SK-N-SH (cell line): Measurements from ENCODE around the gene TADA2A.
A peak's percentile ranks its signal among the peaks of the same experiment; 100 is the strongest.

ENCODE experiments used
- EZH2phosphoT487 ChIP-seq: fragments of 200-600 bp; sonication (generic); IDR thresholded peaks from 2 replicates; pipeline ENCODE4 v1.6.1; 2017; ENCODE audit warnings: low read depth, mixed run types, mild to moderate bottlenecking, antibody characterized with exemption, moderate library complexity, borderline replicate concordance
- GABPA ChIP-seq: IDR thresholded peaks from 2 replicates; pipeline ENCODE4 v1.4.0; 2012; ENCODE audit warnings: low read depth, mild to moderate bottlenecking
- POLR2AphosphoS5 ChIP-seq: IDR thresholded peaks from 2 replicates; pipeline ENCODE4 v1.6.1; 2012; ENCODE audit warnings: low read depth, low read length
- RCOR1 ChIP-seq: fragments of 150-350 bp; IDR thresholded peaks from 2 replicates; pipeline ENCODE4 v1.6.1; 2017; ENCODE audit warnings: antibody characterized with exemption, low read length
- RFX5 ChIP-seq: IDR thresholded peaks from 2 replicates; pipeline ENCODE4 v1.6.1; 2012; ENCODE audit warnings: mild to moderate bottlenecking, improper control_type of control experiment, low read length
- SIN3A ChIP-seq: IDR thresholded peaks from 2 replicates; pipeline ENCODE4 v1.6.1; 2012; ENCODE audit warnings: low read depth, mild to moderate bottlenecking, low read length, moderate library complexity, borderline replicate concordance
- SMC3 ChIP-seq: IDR thresholded peaks from 2 replicates; pipeline ENCODE4 v1.6.1; 2012; ENCODE audit warnings: low read depth, low read length, improper control_type of control experiment
- TCF12 ChIP-seq: IDR thresholded peaks from 2 replicates; pipeline ENCODE4 v1.4.0; 2012
- TF ChIP-seq, protein P1 (sequence below): IDR thresholded peaks from 2 replicates; pipeline ENCODE4 v1.6.1; 2012; ENCODE audit warnings: mild to moderate bottlenecking, low read depth, low read length, moderate library complexity
- TF ChIP-seq, protein P2 (sequence below): fragments of 200-600 bp; sonication (generic); IDR thresholded peaks from 2 replicates; pipeline ENCODE4 v1.6.1; 2017; ENCODE audit warnings: antibody characterized with exemption, mild to moderate bottlenecking, moderate library complexity

DNA sequence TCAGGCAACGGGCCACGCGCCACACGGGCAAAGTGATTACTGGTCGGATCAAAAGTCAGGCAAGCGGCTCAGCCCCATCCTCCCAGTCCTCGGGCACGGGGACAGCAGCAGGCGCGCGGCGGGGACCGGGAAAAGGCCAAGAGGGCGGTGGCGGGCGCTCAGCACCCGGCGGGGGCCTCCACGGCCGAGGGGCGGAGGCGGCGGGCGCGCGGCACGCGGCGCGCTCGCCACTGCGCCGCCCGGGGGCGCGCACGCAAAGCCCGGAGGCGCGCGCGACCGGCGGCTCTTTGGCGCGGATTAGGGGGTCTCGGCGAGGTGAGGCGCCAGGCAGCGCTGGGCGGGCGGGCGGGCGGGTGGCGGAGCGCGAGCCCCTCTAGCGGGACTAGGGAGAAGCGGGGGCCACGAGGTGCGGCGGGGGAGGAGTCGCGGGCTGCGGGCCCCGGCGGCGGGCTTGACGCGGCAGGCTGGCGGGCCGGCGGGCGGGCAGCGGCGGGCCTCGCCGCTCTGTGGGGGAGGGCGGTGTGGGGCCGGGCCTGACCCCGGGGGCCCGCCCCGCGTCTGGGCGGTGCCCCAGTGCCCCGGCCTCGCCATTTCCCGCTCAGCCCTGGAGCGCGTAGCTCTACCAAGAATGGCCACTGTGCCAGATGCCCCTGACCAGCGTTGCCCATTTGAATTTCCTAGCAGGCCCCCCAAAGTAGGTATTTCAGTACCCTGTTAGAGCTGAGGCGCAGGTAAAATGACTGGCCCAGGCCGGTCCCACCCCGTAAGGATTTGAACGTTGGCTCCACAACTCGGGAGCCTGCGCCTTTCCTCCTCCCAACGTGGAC lies at the start of gene TADA2A, which contains the start of gene ACACA:
- no peak for TF ChIP-seq SMC3
- TF ChIP-seq, protein P1, sequence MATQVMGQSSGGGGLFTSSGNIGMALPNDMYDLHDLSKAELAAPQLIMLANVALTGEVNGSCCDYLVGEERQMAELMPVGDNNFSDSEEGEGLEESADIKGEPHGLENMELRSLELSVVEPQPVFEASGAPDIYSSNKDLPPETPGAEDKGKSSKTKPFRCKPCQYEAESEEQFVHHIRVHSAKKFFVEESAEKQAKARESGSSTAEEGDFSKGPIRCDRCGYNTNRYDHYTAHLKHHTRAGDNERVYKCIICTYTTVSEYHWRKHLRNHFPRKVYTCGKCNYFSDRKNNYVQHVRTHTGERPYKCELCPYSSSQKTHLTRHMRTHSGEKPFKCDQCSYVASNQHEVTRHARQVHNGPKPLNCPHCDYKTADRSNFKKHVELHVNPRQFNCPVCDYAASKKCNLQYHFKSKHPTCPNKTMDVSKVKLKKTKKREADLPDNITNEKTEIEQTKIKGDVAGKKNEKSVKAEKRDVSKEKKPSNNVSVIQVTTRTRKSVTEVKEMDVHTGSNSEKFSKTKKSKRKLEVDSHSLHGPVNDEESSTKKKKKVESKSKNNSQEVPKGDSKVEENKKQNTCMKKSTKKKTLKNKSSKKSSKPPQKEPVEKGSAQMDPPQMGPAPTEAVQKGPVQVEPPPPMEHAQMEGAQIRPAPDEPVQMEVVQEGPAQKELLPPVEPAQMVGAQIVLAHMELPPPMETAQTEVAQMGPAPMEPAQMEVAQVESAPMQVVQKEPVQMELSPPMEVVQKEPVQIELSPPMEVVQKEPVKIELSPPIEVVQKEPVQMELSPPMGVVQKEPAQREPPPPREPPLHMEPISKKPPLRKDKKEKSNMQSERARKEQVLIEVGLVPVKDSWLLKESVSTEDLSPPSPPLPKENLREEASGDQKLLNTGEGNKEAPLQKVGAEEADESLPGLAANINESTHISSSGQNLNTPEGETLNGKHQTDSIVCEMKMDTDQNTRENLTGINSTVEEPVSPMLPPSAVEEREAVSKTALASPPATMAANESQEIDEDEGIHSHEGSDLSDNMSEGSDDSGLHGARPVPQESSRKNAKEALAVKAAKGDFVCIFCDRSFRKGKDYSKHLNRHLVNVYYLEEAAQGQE: no peak
- 0 out of 2 replicates have a peak, but pooled peaks have one; percentile 36 for TF ChIP-seq RCOR1
- TF ChIP-seq EZH2phosphoT487: no peak
- TF ChIP-seq, protein P2, sequence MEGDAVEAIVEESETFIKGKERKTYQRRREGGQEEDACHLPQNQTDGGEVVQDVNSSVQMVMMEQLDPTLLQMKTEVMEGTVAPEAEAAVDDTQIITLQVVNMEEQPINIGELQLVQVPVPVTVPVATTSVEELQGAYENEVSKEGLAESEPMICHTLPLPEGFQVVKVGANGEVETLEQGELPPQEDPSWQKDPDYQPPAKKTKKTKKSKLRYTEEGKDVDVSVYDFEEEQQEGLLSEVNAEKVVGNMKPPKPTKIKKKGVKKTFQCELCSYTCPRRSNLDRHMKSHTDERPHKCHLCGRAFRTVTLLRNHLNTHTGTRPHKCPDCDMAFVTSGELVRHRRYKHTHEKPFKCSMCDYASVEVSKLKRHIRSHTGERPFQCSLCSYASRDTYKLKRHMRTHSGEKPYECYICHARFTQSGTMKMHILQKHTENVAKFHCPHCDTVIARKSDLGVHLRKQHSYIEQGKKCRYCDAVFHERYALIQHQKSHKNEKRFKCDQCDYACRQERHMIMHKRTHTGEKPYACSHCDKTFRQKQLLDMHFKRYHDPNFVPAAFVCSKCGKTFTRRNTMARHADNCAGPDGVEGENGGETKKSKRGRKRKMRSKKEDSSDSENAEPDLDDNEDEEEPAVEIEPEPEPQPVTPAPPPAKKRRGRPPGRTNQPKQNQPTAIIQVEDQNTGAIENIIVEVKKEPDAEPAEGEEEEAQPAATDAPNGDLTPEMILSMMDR: no peak; the same call in 1 of the 2 replicates
- no peak for TF ChIP-seq RFX5
- TF ChIP-seq SIN3A: peak; percentile 52; the same call in 1 of the 2 replicates
- peak; percentile 93 for TF ChIP-seq POLR2AphosphoS5
- TF ChIP-seq TCF12: no peak
- TF ChIP-seq GABPA: peak; percentile 16; the same call in 1 of the 2 replicates
